Hindlimb muscle (tissue), 1 donor: ENCODE data around the gene MRPL41. TPM values are rescaled to one million over a fixed set of nuclear protein-coding genes. Genes with fewer than 3 reads are reported as not detected.
"Not testable (repeated sequence)": the region's sequence is repeated elsewhere in the genome, so short reads cannot be mapped to it uniquely, and the experiment has no call there.

ENCODE experiments used
- DNase-seq: peaks from one replicate; pipeline ENCODE4 v3.0.0-alpha.2; 2013
- polyA plus RNA-seq: library from polyadenylated mRNA; unstranded; fragments of 120-200 nt; gene quantifications from one replicate; pipeline ENCODE4 v1.2.1, GENCODE V29; 2013; ENCODE audit not compliant: insufficient read length

Gene MRPL41
- polyA plus RNA-seq, 1 donor, result 34.2 TPM

DNA sequence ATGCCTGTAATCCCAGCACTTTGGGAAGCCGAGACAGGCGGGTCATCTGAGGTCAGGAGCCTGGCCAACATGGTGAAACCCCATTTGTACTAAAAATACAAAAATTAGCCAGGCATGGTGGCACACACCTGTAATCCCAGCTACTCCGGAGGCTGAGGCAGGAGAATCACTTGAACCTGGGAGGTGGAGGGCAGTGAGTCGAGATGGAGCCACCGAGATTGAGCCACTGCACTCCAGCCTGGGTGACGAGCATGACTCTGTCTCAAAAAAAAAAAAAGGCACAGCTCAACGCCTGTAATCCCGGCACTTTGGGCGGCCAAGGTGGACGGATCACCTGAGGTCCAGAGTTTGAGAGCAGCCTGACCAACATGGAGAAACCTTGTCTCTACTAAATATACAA, 2.0 kb downstream of the MRPL41 start:
- DNase-seq, result not testable (repeated sequence)

DNA sequence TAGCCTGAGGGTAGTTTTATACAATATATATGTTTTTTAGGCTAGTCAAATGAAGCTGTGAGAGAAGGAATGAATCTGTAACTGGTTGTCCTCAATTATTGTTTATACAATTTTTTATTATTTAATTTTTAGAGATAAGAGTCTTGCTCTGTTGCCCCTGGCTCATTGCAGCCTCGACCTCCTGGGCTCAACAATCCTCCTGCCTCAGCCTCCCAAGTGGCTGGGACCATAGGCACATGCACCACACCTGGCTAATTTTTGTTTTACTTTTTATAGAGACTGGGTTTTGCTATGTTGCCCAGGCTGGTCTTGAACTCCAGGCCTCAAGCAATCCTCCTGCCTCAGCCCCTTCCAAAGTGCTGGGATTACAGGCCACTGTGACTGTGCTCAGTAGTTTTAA, 2.7 kb downstream of the MRPL41 start:
- no peak for DNase-seq

DNA sequence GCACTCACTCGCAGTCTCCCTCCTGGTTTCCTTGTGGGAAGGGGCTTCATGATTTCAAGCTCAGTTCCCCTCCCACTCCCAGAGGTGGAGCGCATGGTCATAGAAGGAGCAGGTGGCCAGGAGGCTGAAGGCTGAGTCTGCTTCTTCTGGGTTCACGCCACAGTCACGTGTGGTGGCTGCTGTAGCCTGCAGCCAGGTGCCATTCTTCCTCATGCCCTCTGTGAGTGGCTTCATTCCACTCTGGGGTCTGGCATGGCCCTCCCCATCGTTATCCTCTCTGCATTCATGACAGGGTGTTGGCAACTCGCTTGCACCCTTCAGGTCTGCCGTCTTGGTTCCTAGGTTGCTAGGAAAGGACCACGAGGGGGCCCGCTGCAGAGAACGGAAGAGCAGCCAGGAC, 3.5 kb downstream of the MRPL41 start:
- no peak for DNase-seq

DNA sequence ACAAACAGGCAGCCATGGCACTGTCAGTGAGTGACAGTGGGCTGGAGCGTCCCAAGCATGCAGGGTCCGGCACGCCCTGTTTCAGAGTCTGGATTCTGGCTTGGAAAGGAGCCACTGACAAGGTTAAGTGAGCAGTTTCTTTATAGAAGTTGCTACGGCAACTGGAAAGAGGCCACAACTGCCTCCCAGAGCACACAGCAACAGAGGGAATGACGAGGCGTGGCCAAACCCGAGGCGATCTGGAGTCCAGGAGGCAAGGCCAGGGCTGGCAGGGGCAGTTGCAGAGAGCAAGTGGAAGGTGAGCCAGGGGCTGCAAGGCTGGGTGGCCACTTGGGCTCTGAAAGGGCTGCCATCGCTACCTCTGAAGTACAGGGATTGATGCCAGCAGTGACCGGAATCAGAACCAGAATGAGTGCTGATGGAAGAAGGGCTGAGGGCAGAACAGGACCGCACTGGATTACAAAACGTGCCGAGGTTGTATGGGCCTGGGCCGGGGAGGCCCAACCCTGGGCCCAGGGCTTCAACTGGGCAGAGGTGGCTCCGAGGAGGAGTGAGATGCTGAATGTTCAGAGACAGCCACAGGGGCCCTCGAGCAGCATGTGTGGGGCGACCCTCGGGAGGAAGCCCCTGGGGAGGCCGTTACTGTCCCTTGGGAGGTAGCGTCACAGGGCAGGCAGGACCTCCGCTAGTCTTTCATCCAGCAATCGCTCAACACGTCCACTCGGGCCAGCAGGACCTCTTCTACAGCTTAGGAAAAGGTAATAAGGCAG, 4.6 kb downstream of the MRPL41 start:
- no peak for DNase-seq

DNA sequence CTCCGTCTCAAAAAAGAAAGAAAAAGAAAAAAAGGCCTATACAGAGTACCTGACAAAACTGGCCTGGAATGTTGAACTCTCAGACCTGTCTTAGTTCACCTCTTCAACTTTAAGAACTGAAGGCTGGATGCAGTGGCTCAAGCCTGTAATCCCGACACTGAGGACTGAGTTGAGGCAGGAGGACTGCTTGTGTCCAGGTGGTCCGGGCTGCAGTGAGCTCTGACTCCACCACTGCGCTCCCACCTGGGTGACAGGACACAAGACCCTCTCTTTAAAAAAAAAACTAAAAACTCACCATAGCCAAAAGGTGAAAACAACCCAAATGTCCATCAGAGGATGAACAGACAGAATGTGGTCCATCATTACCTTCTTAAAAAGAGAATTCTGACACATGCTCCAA, 6.4 kb downstream of the MRPL41 start:
- DNase-seq, result no peak

DNA sequence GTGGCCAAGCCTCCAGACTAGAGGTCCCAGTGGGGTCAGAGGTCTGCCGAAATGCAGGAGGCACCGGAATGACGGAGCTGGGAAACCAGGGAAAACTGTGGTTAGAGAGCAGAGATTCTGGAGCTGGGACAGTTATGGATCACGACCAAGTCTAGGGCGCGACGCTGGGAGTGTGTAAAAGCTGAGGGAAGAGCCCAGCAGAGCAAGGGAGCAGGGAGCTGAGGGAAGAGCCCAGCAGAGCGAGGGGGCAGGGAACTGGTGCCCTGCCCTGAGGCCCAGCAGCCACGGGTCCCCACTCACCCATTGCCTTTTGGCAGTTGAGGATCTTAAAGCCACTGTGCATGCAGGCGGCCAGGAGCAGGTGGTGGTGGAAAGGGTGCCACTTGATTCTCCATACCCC, 12.5 kb downstream of the MRPL41 start:
- no peak for DNase-seq

DNA sequence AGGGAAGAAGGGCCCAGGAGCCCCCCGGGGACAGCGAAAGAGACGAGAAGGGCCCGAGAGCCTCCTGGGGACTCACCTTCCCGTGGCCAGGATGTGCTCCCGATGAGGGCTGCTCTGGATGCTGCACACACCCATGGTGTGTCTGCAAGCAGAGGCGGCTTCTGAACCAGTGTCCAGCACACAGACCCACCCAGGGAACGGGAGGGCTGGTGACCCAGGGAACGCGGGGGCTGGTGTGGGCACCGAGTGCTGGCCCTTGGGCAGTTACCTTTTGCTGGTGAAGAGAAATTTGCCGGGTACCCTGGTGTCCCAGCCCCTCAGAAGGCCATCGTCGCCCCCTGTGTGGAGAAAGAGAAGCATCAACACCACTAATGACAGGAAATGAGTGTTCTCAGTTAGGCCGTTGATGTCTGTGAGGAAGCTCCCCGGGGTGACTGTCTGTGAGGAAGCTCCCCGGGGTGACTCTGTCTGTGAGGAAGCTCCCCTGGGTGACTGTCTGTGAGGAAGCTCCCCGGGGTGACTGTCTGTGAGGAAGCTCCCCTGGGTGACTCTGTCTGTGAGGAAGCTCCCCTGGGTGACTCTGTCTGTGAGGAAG, 13.2 kb downstream of the MRPL41 start:
- DNase-seq, result no peak

DNA sequence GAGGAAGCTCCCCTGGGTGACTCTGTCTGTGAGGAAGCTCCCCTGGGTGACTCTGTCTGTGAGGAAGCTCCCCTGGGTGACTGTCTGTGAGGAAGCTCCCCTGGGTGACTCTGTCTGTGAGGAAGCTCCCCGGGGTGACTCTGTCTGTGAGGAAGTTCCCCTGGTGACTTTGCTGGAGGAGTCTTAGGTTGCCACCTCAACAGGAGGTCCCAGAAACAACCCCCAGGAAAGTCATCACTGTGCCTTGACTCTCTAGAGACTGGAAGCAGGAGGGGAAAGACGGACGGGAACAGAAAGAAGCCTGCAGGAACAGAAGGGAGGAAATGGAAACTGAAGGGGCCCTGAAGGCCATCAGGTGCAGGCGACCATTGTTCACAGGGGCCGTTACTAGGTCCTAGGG, 16.8 kb downstream of the MRPL41 start:
- DNase-seq, result not testable (repeated sequence)

DNA sequence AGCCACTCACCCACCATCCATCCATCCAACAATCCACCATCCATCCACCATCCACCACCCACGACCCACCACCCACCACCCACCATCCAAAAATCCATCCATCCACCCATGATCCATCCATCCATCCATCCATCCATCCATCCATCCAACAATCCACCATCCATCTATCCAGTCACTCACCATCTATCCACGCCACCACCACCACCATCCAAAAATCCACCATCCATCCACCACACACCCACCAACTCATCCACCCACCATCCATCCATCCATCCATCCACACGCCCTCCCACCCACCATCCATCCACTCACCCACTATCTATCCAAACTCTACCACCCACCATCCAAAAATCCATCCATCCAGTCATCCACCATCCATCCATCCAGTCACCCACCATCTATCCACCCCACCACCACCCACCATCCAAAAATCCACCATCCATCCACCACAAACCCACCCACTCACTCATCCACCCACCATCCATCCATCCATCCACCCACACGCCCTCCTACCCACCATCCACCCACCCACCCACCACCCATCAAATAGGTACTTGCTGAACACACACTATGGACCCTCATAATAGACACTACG, 18.0 kb downstream of the MRPL41 start:
- no peak for DNase-seq

DNA sequence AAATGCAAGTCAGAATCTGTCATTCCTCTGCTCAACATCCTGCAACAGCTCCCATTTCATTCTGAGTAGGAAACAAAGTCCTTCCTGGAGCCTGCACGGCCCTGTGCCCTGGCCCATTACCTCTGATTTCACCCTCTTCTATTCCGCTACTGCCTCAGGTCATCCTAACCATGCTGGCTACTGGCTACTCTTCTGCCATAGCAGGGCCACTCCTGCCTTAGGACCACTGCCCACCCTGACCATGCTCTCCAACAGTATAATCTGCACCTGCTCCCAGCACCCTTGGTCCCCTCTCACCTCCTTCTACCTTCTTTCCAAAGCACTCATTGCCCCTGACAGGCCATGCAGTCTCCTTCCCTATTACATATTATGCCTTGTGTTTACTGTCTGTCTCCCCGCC, 18.9 kb downstream of the MRPL41 start:
- no peak for DNase-seq

DNA sequence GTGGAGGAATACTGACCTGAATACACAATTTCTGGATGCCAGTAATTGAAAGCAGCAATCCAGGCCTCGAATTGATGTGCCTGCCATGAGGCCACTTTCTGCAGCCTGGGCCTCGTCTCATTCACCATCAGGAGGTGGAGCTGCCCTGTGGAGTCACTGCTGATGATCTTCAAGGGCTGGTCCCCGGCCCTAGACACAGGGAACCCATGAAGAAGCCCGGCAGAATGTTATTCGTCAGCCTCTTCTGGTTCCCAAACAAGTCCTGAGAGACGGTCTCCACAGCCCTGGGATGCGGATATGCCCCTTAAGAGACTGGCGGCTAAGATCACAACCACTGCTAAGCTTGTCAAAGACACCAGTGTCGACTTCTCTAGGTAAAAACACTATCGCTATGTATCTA, 22.5 kb downstream of the MRPL41 start:
- DNase-seq, result no peak

DNA sequence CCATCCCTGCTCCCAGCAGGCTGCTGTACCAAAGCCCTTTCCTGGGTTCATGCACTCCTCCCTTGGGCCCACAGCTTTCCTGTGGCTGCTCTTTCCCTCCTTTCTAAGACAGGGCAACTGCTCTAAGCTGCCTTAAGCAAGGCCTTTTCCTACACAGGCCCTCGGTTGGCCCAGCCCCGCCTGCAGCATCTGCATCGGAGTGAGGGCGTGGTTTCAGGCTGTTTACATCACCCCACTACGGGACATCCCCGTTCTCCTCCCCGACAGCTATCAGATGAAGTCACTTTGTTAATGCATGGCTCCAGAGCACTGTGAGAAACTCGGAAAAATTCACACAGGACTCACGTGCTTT, 23.7 kb downstream of the MRPL41 start:
- no peak for DNase-seq

DNA sequence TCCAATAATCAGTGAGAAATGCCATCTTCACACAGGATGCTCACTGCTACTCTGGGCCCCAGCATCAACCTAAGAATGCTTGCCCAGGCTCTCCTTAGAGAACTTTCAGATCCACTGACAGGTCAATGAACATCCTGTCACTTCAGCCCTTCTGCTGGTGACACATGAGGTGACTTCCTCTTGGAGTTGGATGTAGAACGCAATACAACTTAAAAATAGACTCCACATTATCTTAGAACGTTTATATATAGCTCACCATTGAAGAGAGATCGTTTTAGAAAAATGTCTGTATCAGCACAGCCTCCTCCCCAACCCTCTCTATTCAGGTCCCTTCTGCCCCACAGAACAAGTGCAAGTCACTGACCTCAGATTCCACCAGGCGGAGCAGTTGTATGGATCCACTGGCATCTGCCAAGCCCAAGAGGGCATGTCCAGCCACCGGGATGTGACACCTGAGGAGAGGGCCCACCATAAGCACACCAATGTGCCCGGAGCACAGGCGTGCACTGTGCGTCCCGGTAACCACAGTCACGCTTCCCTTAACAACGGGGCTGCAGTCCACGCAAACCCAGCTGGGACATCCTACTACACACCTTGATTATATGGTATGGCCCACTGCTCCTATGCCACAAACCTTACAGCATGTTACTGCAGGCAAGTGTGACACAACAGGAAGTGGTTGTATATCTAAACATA, 24.2 kb downstream of the MRPL41 start:
- DNase-seq, result no peak

DNA sequence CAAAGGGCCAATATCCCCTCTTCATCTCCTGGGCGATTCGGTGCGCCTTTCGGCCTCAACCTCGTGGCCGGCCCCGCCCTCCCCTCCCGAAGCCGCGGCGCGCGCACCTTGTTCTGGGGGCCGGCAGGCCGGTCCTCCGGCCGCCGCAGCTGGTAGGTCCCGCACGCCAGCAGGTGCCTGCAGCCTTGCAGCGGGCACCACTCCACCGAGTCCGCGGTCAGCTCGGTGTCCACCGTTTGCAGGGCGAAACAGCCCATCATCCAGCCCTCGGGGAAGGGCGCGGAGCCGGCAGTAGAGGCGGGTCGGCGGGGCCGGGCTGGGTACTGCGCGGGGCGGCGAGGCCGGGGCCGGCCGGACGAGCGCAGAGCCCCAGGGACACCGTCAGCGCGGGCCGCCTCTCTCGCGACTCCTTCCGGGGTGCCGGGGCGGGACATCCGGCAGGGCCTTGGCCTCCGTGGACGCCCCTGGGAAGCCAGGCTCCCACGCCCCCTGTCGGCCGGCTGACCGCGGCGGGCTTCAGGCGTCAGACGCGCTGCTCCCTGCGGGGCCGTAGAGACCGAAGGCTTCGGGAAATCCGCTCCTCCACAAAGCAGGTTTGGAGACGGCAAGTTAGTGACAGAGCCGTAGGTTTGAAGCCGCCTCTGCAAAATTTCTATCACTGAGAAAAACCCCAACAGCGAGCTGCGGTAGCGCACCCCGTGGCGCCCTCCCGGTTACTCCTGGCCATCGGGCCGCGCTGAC, 27.0 kb downstream of the MRPL41 start, which contains the start of gene DPH7:
Gene DPH7 (minus strand): TSS at position 408 of the 741 bp plus-strand sequence. CDS start 148 bp downstream, at position 260.
- peak; percentile 96 for DNase-seq

DNA sequence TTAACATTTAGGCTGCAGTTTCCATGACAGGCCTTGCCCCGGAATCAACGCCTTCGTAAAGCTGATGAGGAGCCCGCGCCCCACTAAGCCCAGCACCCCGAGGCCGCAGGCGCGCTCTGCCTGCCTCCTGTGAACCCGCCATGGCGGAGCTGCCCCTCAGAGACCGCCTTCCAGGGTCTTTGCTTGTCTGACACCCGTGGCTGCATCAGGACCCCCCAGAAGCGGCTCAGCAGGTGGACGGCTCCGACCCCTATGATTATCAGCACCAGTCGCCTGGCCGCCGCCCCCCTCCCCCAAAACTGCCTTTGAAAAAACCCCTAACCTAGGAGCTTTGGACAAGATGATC, 27.6 kb downstream of the MRPL41 start:
- no peak for DNase-seq

DNA sequence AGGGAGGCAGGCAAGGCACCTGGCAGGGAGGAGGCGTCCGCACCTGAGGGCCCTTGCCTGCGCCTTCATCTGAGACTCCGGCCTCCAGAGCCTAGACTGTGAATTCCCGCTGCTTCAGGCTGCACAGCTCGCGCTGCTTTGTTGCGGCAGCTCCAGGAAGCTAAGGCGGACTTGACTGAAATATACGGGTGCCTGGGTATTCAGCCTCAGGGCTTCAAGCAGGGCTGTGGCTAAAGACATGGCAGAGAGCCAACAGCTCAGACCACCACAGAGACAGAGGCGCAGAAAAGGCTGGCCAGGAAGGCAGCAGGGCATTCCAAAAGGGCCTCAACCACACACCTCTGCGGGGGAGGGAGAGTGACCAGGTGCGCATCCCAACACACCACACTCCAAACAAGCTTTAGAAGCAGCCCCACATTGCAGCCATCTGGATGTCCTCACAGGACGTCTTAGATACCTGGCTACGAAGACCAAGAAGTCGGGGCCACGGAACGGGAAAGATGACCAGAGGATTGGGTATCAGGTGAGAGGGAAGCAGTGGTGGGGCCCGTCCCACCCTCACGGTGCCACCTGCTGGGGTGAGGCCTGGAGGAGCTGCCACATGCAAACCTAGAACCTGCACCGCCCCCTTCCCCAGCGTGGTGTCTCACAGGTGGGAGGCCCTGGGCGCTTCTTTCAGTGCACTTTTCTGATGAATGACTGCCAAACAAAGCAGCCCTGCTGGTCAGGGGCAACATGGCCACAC, 28.7 kb downstream of the MRPL41 start:
- no peak for DNase-seq

DNA sequence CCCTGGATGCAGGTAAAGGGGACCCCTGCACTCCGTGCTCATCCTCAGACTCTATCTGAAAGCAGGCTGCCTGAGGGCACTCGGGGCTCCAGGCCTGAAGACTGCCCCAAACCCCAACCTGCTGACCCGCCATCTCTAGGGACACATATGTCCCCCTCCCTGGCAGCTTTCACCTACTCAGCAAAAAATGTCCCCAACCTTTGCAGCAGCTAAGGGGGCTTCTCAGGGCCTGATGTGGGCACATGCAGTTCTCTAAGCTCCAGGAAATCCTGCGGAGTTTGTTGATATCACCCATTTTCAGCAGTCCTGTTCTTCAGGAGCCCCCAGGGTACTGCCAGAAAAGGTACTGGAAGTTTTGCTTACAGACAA, 29.3 kb downstream of the MRPL41 start:
- no peak for DNase-seq

DNA sequence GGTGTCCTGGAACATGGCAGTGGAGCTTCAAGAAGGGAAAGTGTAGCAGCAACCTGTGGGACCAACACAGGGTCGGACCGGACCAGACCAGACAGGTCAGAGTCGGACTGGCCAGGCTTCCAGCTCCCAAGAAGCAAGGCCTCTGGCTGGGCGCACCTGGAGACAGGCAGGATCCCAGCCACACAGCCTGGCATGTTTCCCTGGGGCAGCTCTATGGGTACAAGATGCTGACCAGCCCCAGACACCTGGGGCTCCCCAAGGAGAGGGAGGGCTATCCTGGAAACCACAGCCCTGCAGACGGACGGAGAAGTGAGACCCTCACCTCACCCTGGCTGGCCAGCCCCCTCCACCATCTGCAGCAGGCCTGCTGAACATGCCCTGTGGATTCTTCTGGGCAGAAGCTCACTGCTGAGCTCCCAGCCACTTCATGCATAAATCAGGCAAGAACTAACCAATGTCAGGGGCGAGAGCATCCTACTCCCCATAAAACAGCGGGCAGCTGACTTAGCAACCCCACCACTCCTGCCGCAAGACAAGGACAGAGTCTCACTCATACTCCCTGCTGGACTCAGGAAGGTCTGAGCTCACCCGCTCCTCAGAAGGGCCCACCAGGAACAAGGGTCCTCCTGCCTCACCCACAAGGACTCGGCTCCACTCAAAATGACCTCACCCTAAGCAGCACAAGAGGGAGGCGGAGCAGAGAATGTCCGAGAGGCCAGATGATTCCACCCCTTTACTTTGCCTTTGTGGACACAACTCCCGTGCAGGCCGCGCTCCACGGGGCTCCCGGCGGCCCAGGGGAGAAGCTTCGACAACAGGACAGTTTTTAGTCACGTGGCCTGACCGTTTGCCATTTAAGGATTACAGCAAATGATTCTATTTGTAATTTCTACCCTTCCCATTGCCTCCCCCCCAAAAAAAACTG, 29.9 kb downstream of the MRPL41 start:
- no peak for DNase-seq

DNA sequence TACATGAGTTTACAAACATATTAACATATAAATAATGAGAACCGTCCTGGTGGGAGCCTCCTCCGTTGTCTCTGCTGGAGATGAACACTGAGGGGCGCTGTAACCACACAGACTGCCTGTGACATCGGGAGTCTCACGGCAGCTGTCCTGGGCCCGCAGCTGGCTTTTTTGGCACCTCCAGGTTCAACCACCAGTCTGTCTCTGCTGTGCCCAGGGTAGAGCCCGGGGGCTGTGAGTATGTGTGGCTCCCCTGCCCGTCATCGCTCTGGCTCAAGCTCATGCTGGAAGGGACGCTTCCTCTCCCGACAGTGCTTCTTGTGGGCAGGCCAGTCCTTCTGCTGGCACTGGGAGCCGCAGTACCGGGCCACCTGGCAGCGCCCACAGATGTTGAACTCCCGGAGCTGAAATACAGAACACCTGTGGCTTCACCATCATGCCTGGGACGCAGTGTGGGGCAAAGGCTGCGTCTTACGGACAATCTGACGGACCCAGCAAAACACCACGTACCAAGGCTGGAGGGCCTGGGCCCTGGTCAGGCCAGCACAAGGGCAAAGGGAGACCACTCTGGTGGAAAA, 30.7 kb downstream of the MRPL41 start:
- DNase-seq, result no peak

DNA sequence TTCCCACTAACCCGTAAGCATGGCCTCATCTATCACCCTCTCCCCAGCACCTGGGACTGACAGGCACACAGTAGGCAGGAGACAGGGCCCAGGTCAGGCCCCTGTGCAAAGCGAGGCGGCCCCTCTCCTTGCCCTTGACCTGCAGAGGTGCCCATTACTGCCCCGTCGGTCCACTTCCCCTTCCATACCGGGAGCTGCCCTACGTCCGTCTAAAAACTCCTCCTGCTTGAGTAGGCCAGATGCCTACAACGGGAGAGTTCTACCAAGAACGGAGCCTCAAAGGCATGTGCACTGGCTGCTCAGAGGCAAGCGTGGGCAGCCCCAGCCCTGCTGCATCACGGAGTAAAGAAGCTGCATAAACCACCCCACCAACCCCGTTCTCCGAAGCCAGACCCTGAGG, 31.7 kb downstream of the MRPL41 start:
- no peak for DNase-seq

DNA sequence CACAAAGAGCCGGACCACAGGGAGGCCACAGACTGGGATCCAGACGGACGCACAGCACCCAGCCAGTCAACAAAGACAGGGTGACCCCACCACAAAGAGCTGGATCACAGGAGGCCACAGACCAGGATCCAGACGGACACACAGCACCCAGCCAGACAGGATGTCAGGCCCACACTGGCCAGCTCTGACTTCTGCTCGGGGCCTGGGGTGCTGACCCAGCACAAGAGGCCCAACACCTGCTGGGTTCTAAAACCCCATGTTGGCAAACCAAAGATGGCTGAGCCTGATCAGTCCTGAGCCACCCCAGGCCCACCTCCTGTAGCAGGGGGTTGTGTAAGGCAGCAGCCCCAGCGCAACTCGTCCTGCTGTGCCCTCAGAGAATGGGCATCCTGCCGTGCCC, 32.3 kb downstream of the MRPL41 start:
- no peak for DNase-seq
